Hippocampal formation (tissue), 2 donors: ENCODE results near the gene AKAP10.
"Not testable (repeated sequence)": the region's sequence is repeated elsewhere in the genome, so short reads cannot be mapped to it uniquely, and the experiment has no call there.

ENCODE experiments used
- DNase-seq, 2 donors: peaks; one replicate each; lab custom pipeline; 2025; lab: John Stamatoyannopoulos, UW

Gene AKAP10

DNA sequence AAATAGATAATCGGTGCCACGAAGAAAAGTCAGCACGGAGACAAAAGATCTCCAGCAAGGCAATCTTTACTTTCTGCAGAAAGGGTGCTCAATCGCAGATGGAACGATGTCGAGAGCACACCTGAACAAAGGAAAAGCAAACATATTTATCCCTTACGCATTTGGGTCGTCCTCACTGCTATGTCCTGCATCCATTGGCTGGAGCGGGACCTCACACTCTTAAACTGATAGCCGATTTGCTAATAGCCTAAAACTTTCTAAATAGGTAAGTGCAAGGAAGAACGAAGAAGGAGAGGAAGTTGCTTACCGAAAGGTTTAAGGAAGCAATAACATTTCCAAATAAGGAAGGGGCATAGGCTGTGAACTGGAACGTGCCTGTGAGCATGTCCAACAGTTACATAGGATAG, 1.2 kb upstream of the AKAP10 start:
- DNase-seq = no peak

GRCh38 chr17:19978209-19978802, 678 bp upstream of the AKAP10 start:
- DNase-seq = peak in 1 of 2 donors; percentile 56

GRCh38 chr17:19975601-19976000, 2.0 kb downstream of the AKAP10 start:
- no peak for DNase-seq

- DNase-seq = no peak
These were observed 4.5 kb downstream of the AKAP10 start for GRCh38 chr17:19973156-19973555.

DNA sequence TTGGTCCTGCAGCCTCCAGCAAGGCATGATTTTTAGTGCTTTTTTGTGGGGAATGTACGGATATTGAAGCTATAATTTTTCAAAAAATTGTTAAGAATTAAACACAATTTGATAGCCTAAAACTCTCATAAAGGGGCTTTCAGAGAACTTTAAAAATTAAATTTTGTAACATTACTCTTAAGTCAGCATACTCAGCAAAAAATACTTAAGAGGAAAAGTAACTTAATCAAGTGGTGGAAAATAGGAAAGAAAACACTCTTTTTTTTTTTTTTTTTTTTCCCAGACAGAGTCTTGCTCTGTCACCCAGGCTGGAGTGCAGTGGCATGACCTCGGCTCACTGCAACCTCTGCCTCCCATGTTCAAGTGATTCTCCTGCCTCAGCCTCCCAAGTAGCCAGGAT, 14.7 kb downstream of the AKAP10 start:
- not testable (repeated sequence) for DNase-seq

DNA sequence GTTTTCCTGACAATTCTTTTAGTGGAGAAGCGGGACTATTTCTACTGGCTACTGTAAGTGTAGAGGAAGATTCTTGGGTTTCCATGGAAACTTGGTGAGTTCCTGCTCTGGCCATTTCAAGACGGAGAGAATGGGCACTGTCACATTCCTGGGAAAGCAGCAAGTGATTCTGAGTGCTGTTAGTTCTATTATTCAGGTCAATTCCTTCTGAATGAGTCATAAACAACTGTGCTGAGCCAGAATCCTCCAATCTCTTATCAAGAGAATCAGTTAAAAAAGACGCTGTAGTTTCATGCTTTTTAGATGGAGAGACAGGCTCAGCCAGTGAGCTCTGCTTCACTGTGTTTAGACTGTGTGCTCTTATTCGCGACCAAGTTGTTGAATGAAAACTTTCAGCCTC, 19.6 kb downstream of the AKAP10 start:
- DNase-seq = no peak

DNA sequence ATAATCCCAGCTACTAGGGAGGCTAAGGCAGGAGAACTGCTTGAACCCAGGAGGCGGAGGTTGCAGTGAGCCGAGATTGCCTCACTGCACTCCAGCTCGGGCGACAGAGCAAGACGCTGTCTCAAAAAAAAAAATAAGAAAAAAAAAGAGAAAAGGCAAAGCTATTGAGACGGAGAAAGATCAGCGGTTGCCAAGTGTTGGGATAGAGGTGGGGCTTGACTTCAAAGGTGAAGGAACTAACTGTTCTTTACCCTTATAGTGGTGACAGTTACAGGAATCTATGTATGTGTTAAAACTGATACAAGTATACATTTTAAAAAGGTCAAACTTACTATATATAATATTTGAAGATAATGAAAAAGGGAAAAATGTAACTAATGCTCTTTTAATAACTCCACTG, 22.5 kb downstream of the AKAP10 start:
- DNase-seq = no peak

DNA sequence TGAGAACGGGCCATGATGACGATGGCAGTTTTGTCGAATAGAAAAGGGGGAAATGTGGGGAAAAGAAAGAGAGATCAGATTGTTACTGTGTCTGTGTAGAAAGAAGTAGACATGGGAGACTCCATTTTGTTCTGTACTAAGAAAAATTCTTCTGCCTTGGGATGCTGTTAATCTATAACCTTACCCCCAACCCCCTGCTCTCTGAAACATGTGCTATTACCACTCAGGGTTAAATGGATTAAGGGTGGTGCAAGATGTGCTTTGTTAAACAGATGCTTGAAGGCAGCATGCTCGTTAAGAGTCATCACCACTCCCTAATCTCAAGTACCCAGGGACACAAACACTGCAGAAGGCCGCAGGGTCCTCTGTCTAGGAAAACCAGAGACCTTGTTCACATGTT, 26.2 kb downstream of the AKAP10 start:
- DNase-seq = not testable (repeated sequence)

DNA sequence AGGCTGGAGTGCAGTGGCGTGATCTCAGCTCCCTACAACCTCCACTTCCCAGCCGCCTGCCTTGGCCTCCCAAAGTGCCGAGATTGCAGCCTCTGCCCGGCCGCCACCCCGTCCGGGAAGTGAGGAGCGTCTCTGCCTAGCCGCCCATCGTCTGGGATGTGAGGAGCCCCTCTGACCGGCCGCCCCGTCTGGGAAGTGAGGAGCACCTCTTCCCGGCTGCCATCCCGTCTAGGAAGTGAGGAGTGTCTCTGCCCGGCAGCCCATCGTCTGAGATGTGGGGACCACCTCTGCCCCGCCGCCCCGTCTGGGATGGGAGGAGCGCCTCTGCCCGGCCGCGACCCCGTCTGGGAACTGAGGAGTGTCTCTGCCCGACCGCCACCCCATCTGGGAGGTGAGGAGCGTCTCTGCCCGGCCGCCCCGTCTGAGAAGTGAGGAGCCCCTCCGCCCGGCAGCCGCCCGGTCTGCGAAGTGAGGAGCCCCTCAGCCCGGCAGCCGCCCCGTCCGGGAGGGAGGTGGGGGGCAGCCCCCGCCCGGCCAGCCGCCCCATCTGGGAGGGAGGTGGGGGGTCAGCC, 26.9 kb downstream of the AKAP10 start:
- not testable (repeated sequence) for DNase-seq

DNA sequence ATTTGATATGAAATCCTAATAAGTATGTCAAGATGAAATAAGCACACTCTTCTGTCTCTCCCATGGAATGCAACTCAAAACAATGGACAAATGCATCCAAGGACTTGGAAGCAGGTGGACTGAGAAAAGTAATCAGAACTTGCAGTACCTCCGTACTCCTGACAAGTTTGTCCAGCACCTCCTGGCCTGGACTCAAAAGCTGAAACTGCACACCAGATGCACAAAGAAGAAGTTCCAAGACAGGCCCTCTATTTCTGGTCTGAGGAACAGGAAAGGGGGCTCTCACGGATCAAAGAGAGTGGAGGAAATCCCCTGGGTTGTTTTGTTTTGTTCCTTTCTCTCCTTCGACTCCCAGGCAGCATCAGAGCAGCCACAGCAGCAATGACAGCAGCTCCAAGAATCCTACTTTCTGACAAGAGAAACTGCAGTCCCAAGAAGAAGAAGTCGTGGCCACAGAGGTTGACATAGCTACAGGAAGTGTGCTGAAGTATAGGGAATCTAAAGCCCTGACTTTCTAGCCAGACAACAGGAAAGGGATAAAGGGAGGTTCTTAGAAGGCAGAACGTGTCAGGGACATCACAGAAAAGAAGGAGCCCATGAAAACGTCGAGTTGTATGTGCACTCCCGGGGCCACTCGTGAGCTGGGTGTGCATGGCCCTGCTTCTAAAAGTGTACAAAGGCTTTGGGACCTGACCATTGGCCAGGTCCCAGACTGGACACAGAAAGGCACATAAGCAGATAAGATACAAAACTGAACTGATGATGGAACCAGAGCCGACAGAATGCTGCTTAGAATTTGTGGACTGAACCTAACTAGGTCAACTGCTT, 29.3 kb downstream of the AKAP10 start:
- no peak for DNase-seq

DNA sequence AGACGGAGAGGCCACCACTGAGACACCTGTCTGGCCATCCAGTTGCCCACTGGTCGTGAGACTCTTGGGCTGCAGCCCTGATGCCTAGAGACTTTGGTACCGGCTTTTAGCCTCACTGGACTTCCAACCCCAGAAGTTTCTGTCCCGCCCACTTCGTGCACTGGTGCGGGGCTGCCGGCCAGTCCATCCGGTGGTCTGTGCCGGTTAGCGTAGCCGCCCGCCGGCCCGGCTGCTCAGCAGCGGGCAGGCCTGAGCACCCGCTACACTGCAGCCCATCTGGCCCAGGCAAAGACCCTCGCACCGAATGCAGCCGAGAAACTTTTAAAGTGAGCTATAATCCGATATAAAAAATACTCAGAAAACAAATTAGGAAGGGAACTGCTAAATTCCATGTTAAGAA, 30.7 kb downstream of the AKAP10 start:
- no peak for DNase-seq

- no peak for DNase-seq
These were observed 32.5 kb downstream of the AKAP10 start for GRCh38 chr17:19945009-19945626.

GRCh38 chr17:19943599-19943998, 34.0 kb downstream of the AKAP10 start:
- DNase-seq = no peak

DNA sequence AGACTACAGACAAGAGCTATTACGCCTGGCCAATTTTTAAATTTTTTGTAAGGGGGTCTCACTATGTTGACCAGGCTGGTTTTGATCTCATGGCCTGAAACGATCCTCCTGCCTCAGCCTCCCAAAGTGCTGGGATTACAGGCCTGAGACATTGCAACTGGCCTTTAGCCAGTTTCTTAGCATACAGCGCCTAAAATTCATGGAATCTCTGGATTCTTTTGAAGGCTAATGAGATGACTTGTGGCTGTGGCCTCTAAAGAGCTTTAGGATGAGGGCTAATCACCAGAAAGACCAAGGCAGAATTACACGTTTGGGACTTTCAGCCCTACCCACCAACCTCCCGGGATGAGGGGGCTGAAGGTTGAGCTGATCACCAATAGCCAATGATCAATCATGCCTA, 34.6 kb downstream of the AKAP10 start:
- DNase-seq = no peak

DNA sequence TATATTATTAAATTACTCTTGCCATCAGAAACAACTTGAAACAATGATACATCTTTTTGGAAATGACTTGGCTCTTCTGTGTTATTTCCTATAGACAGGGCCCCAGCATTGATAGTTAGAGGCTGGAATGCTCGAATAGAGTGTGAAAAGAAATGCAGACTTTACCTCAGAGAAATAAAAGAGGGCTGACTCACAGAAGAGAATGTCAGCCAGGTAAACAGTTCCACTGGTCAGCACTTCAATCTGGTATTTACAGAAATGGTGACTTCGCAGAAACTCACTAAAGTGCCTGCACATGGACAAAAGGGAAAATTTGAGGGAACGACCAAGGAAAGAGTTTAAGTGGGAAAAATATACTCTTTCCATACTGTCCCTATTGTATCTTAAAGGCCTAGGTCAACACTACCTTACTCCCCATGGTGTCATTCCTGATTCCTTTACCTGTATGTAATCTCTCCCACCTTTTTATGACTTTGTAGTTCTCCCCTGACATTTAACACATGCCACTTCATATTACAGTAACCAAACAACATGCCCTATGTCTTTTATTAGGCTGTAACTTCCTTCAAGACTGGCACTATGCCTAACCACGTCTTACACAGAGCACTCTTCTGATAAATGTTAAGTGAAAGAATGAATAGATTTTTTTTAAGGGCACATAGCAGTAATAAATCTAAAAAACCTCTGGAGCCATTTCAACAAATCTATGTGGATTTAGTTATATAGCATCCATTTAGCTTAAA, 36.7 kb downstream of the AKAP10 start:
- DNase-seq = no peak

DNA sequence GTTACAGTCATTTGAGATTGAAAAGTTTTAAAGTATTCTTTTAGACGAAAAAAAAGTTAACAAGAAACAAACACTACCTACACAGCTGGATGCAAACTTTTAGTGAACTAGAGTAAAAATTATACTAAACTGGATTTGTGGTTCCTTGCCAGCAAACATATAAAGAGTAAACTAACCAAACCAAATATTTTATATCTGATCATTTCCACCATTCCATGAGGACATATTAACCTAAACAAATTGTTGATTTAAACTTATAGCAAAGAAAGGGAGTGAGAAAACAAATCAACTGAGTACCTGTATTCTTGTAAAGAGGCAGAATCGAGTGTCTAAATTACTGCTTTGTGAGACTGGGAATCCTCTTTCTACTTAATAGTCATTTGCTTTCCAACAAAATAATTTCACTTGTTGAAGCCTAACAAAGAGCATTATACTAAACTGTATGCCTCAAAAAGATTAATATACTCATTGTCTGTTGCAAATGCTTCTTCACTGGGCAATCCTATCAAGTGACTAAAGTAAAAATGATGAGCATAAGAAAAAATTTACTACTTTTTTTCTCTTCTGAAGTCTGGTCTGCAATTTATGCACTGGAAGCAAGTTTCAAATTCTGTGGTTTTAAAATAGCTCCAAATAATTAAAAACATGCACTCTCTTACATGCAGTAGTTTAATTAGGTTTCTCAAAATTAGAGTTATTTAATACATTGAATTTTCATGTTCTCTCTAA, 37.5 kb downstream of the AKAP10 start:
- DNase-seq = no peak

- no peak for DNase-seq
These were observed 38.9 kb downstream of the AKAP10 start for GRCh38 chr17:19938736-19939135.

DNA sequence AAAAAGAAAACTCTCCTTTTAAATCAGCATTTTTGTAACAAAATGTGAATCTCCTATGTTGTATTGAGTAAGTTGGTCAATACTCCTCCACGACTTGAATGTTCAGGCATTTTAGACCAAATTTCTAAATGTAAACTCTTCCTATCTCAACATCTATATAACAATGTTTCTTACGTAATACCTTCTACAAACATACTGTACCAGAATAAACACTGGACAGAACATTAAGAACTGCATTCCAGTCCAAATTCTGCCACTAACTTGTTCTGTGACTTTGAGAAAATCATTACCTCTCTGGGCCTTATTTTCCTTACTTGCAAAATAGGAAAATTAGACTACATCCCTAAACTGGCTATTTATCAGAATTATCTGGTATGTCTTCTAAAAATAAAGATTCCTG, 40.1 kb downstream of the AKAP10 start:
- no peak for DNase-seq

DNA sequence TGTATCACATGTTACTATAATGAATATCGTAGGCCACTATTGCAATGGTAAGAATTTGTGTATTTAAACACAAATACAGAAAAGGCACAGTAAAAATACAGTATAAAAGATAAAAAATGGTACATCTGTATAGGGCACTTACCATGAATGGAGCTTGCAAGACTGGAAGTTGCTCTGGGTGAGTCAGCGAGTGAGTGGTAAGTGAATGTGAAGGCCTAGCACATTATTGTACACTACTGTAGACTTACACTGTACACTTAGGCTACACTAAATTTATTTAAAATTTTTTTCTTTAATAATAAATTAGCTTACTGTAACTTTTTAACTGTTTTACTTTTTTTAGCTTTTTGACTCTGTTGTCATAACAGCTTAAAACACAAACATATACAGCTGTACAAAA, 42.5 kb downstream of the AKAP10 start:
- DNase-seq = no peak

- DNase-seq = no peak
These were observed 44.0 kb downstream of the AKAP10 start for GRCh38 chr17:19933628-19934027.

GRCh38 chr17:19933221-19933620, 44.4 kb downstream of the AKAP10 start:
- DNase-seq = no peak
